Cardiac fibroblast (primary cell): Measurements from ENCODE around the gene ELOVL1.
"Not testable (repeated sequence)": the region's sequence is repeated elsewhere in the genome, so short reads cannot be mapped to it uniquely, and the experiment has no call there.

Experiments
- DNase-seq, 2 donors: peaks; one replicate each; pipeline versions ENCODE4 v3.0.0 to v3.0.0-alpha.2; 2010; ENCODE audit warnings: low read depth in 2 of 2
- H3K4me3 ChIP-seq, 2 donors: replicated peaks in 1 of 2; 1 replicate in 1 of 2; 2 replicates in 1 of 2; pipeline ENCODE4 v1.5.1; 2011; ENCODE audit warnings: low read depth in 2 of 2, low read length in 2 of 2, mild to moderate bottlenecking in 2 of 2, moderate library complexity in 1 of 2
- CTCF ChIP-seq: IDR thresholded peaks from one replicate; pipeline ENCODE4 v1.5.1; 2011; ENCODE audit warnings: low read depth, mild to moderate bottlenecking, low read length, inconsistent platforms

The ELOVL1 gene

GRCh38 chr1:43367904-43368645 is at the start of gene ELOVL1:
Gene ELOVL1 (minus strand): TSS chr1:43368011. CDS start chr1:43365609, 2,402 bp downstream.
- peak; percentile 82 to 88 for DNase-seq
- TF ChIP-seq CTCF = peak; percentile 31
- H3K4me3 ChIP-seq = peak within 1 kb of the TSS; percentile 75 to 83

- TF ChIP-seq CTCF = no peak
- no peak for DNase-seq
- H3K4me3 ChIP-seq = no peak overlapping the region
These were observed 48.1 kb upstream of the ELOVL1 start for GRCh38 chr1:43415901-43416300.

GRCh38 chr1:43414634-43415223 is 46.9 kb upstream of the ELOVL1 start:
- DNase-seq = peak; percentile 64 to 65
- no peak overlapping the region for H3K4me3 ChIP-seq
- TF ChIP-seq CTCF = peak; percentile 61

- H3K4me3 ChIP-seq, DNase-seq: not testable (repeated sequence)
These were observed 45.6 kb upstream of the ELOVL1 start for GRCh38 chr1:43413426-43413825.

- DNase-seq = no peak
- no peak for TF ChIP-seq CTCF
- H3K4me3 ChIP-seq = no peak overlapping the region
These were observed 42.8 kb upstream of the ELOVL1 start for GRCh38 chr1:43410571-43410970.

- no peak for DNase-seq
- no peak for TF ChIP-seq CTCF
- no peak overlapping the region for H3K4me3 ChIP-seq
These were observed 38.0 kb upstream of the ELOVL1 start for GRCh38 chr1:43405876-43406234.

GRCh38 chr1:43405219-43405875 is 37.5 kb upstream of the ELOVL1 start:
- H3K4me3 ChIP-seq = no peak overlapping the region
- peak in 1 of 2 donors; percentile 42 for DNase-seq
- TF ChIP-seq CTCF = no peak
